Measurements from ENCODE around the gene ASPDH. TPM values are rescaled to one million over a fixed set of nuclear protein-coding genes. Genes with fewer than 3 reads are reported as not detected.
A peak's percentile ranks its signal among the peaks of the same experiment; 100 is the strongest.

Gene ASPDH
- total and polyA plus RNA-seq, 2 of the 4 experiments (the other 2 are of a cell fraction), result not detected

DNA sequence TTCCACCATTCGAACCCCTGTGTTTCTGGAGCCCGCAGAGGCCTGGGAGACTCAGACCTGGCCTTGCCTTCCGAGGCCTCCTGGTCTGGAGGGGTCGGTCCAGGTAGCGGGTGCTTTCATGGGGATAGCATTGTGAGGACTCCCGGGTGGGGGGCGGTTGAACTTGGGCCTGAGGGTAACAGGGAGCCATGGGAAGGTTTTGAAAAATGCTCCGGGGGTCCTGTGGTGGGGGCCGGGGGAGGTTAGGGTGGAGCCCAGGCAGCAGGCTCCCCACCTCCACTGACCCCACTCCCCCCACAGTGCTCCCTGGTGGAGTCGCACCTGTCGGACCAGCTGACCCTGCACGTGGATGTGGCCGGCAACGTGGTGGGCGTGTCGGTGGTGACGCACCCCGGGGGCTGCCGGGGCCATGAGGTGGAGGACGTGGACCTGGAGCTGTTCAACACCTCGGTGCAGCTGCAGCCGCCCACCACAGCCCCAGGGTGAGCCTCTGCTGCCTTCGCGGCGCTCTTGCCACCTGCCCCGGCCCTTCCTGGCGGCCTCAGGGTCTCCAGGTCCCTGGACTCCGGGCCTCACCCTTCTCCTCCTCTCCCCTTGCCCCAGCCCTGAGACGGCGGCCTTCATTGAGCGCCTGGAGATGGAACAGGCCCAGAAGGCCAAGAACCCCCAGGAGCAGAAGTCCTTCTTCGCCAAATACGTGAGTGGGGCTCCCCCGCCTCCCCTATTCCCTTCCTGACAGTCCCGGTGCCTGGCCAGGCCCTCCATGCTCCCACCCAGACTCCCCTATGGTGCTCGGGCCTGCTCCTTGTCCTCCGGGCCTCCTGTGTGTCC is 33.2 kb downstream of the ASPDH start:
- H3K79me1 ChIP-seq (ENCODE audit: low read depth in 1 of 2, low read length in 2 of 2), result peaks cover 16 to 27% of the 10 kb centered on the region in 2 experiments
- no peak overlapping the region for H2BK5ac ChIP-seq (ENCODE audit: low read depth, low read length, poor library complexity, severe bottlenecking)
- H3K4ac ChIP-seq (ENCODE audit: low read depth, low read length), result no peak overlapping the region
- no peak for TF ChIP-seq FOS (IDR thresholded peaks at IDR 0.05; ENCODE audit: low read depth, low read length)
- H4K20me1 ChIP-seq (ENCODE audit: insufficient read depth, low read length), result peaks cover 12% of the 10 kb centered on the region
- DNase-seq (no peak), ATAC-seq (ENCODE audit: low read depth) (no peak)
- dilution Hi-C loops (cut with HindIII; ENCODE audit: low sequenced_read_pairs, unreplicated experiment) (no loop called here), in situ Hi-C loops (cut with MboI; ENCODE audit: low sequenced_read_pairs) (no loop called here), intact Hi-C loops (cut with micrococcal nuclease) (no loop called here)
- H3K23ac ChIP-seq (ENCODE audit: low read depth, low read length), result no peak overlapping the region
- H2AFZ ChIP-seq (replicated peaks; ENCODE audit: low read length, poor library complexity), result peak overlapping the region; percentile 21
- H3K9ac ChIP-seq (ENCODE audit: low read depth, low read length), result no peak overlapping the region
- no peak overlapping the region for H2BK20ac ChIP-seq (ENCODE audit: low read depth, low read length)
- no peak overlapping the region for H3K27ac ChIP-seq (ENCODE audit: insufficient read depth, low read length)
- H4K91ac ChIP-seq (ENCODE audit: insufficient read depth, low read depth, low read length), result no peak overlapping the region
- no peak overlapping the region for H3K14ac ChIP-seq (replicated peaks; ENCODE audit: low read depth, low read length)
- WGBS, 2 experiments (ENCODE audit: extremely low coverage in 2 of 2, insufficient read length in 1 of 2), result 98% methylated on average over 8 of the region's 37 CpGs; no CpG with 5 or more reads in 1 of the 2 experiments
- H3K9me1 ChIP-seq (ENCODE audit: insufficient read depth, low read length), result peaks cover 5% of the 10 kb centered on the region; the same call in 1 of the 2 replicates
- H3K27me3 ChIP-seq (ENCODE audit: control insufficient read depth, insufficient read depth, low read length), result no peaks in the 10 kb centered on the region
- H3K18ac ChIP-seq (ENCODE audit: low read depth, low read length), result no peak overlapping the region
- H2AK9ac ChIP-seq (replicated peaks; ENCODE audit: low read depth, low read length, poor library complexity), result no peak overlapping the region
- peaks cover 26% of the 10 kb centered on the region for H3K36me3 ChIP-seq (ENCODE audit: control insufficient read depth, insufficient read depth, low read length)
- no TSS peak for BruUV-seq (replicated peaks)
- H3K4me3 ChIP-seq (ENCODE audit: insufficient read depth, low read depth, low read length), result no peak overlapping the region
- ChIA-PET POLR2A (ENCODE audit: unreplicated experiment) (no interaction called here), CTCF (no interaction called here)
- 0 out of 2 replicates have a peak, but pooled peaks cover 2% of the 10 kb centered on the region for H3K4me1 ChIP-seq (ENCODE audit: control insufficient read depth, insufficient read depth, low read length)
- H2BK15ac ChIP-seq (ENCODE audit: low read depth, low read length), result no peak overlapping the region
- no peak overlapping the region for H3K56ac ChIP-seq (ENCODE audit: extremely low read depth, insufficient read depth, low read length)
- H2AK5ac ChIP-seq (ENCODE audit: low read depth, low read length), result no peak overlapping the region
- H3K4me2 ChIP-seq (ENCODE audit: low read depth, low read length), result no peak overlapping the region
- no peaks in the 10 kb centered on the region for H3K9me3 ChIP-seq (ENCODE audit: control insufficient read depth, insufficient read depth, low read length)
- no peak overlapping the region for H2BK120ac ChIP-seq (ENCODE audit: low read depth, low read length)
- no peak overlapping the region for H4K8ac ChIP-seq (ENCODE audit: low read depth in 2 of 2, low read length in 2 of 2)
- H4K5ac ChIP-seq (ENCODE audit: low read depth, low read length), result no peak overlapping the region
